SU-DHL-6 (cell line): ENCODE data around the gene TRIM2.

Source experiments
- CTCF ChIP-seq: fragments of 200-600 bp; sonication (generic); IDR thresholded peaks from one replicate; pipeline ENCODE4 v1.5.1; 2017; ENCODE audit warnings: antibody characterized with exemption, mild to moderate bottlenecking, low read length, moderate library complexity; ENCODE audit not compliant: insufficient read depth, poor library complexity, severe bottlenecking
- EZH2phosphoT487 ChIP-seq: fragments of 200-600 bp; sonication (generic), shearing (Covaris generic); conservative IDR thresholded peaks from 2 replicates; pipeline ENCODE4 v1.6.1; 2018; ENCODE audit warnings: mild to moderate bottlenecking, antibody characterized with exemption, low read length, moderate library complexity, mixed read lengths

- TF ChIP-seq CTCF (no peak), EZH2phosphoT487 (no peak)
Measured at GRCh38 chr4:153221783-153222706, 17.8 kb downstream of the TRIM2 start.
